CD8-positive, alpha-beta memory T cell (primary cell): ENCODE data around the gene PHF1. TPM values are rescaled to one million over a fixed set of nuclear protein-coding genes. Genes with fewer than 3 reads are reported as not detected.
"Not testable (repeated sequence)": the region's sequence is repeated elsewhere in the genome, so short reads cannot be mapped to it uniquely, and the experiment has no call there.

ENCODE experiments used
- CTCF ChIA-PET: fragments of 350-600 bp; sonication (Branson Sonifier 250); formaldehyde crosslinking; loops from one replicate; lab custom pipeline; 2021; ENCODE audit warnings: antibody characterized with exemption; lab: Charles Lee
- POLR2A ChIA-PET: fragments of 350-600 bp; sonication (Branson Sonifier 250); formaldehyde crosslinking; loops from one replicate; lab custom pipeline; 2021; ENCODE audit warnings: antibody characterized with exemption; lab: Charles Lee
- DNase-seq, 5 donors: peaks; one replicate each; pipeline versions ENCODE4 v3.0.0 to v3.0.0-alpha.2; 2020 to 2022; ENCODE audit warnings: mixed read lengths in 1 of 5
- H3K27ac ChIP-seq: one replicate; pipeline ENCODE4 v1.7.0; 2013; ENCODE audit warnings: low read depth, mild to moderate bottlenecking, low read length, moderate library complexity
- H3K27me3 ChIP-seq: 2 replicates; pipeline ENCODE4 v1.7.0; 2013; ENCODE audit warnings: low read length, mild to moderate bottlenecking; ENCODE audit not compliant: insufficient read depth, poor library complexity, severe bottlenecking
- H3K36me3 ChIP-seq: 2 replicates; pipeline ENCODE4 v1.7.0; 2013; ENCODE audit warnings: mild to moderate bottlenecking, low read length, moderate library complexity; ENCODE audit not compliant: insufficient read depth
- H3K4me1 ChIP-seq: 2 replicates; pipeline ENCODE4 v1.7.0; 2013; ENCODE audit warnings: mild to moderate bottlenecking, low read length, moderate library complexity; ENCODE audit not compliant: insufficient read depth
- H3K4me3 ChIP-seq: 2 replicates; pipeline ENCODE4 v1.7.0; 2013; ENCODE audit warnings: mild to moderate bottlenecking, low read length
- H3K9me3 ChIP-seq: 2 replicates; pipeline ENCODE4 v1.7.0; 2013; ENCODE audit warnings: mild to moderate bottlenecking, low read length
- H3K27ac Mint-ChIP-seq, 8 donors: one replicate each; pipeline ENCODE4 v1.8.0; 2020 to 2021; ENCODE audit warnings: mixed read lengths in 8 of 8, mild to moderate bottlenecking in 6 of 8, inconsistent platforms in 3 of 8, moderate library complexity in 3 of 8
- H3K27me3 Mint-ChIP-seq, 2 donors: one replicate each; pipeline ENCODE4 v1.8.0; 2020 to 2021; ENCODE audit warnings: mixed read lengths in 2 of 2, mild to moderate bottlenecking in 1 of 2, moderate library complexity in 1 of 2
- H3K36me3 Mint-ChIP-seq, 3 donors: one replicate each; pipeline ENCODE4 v1.8.0; 2020 to 2021; ENCODE audit warnings: mixed read lengths in 3 of 3, inconsistent platforms in 1 of 3, mild to moderate bottlenecking in 1 of 3
- H3K4me1 Mint-ChIP-seq, 3 donors: one replicate each; pipeline ENCODE4 v1.8.0; 2020 to 2021; ENCODE audit warnings: mixed read lengths in 3 of 3, inconsistent platforms in 1 of 3, mild to moderate bottlenecking in 1 of 3
- H3K4me3 Mint-ChIP-seq, 7 donors: one replicate each; pipeline ENCODE4 v1.8.0; 2020 to 2021; ENCODE audit warnings: mixed read lengths in 7 of 7, mild to moderate bottlenecking in 6 of 7, moderate library complexity in 4 of 7, inconsistent platforms in 2 of 7
- H3K9me3 Mint-ChIP-seq, 5 donors: one replicate each; pipeline ENCODE4 v1.8.0; 2020 to 2022; ENCODE audit warnings: mixed read lengths in 5 of 5, mild to moderate bottlenecking in 3 of 5, moderate library complexity in 2 of 5, inconsistent platforms in 1 of 5
- polyA plus RNA-seq: library from polyadenylated mRNA; unstranded; fragments of 300-500 nt; fragmentation: Illumina TruSeq; gene quantifications from one replicate; pipeline ENCODE4 v1.2.3, GENCODE V29; 2021
- total RNA-seq, 2 experiments: library from RNA; stranded (reverse); gene quantifications; one replicate each; pipeline ENCODE4 v1.2.3, GENCODE V29; 2021

PHF1 gene
- total RNA-seq, result 10 to 100 TPM; 38.5 to 43.3 TPM
- 76.5 TPM for polyA plus RNA-seq

DNA sequence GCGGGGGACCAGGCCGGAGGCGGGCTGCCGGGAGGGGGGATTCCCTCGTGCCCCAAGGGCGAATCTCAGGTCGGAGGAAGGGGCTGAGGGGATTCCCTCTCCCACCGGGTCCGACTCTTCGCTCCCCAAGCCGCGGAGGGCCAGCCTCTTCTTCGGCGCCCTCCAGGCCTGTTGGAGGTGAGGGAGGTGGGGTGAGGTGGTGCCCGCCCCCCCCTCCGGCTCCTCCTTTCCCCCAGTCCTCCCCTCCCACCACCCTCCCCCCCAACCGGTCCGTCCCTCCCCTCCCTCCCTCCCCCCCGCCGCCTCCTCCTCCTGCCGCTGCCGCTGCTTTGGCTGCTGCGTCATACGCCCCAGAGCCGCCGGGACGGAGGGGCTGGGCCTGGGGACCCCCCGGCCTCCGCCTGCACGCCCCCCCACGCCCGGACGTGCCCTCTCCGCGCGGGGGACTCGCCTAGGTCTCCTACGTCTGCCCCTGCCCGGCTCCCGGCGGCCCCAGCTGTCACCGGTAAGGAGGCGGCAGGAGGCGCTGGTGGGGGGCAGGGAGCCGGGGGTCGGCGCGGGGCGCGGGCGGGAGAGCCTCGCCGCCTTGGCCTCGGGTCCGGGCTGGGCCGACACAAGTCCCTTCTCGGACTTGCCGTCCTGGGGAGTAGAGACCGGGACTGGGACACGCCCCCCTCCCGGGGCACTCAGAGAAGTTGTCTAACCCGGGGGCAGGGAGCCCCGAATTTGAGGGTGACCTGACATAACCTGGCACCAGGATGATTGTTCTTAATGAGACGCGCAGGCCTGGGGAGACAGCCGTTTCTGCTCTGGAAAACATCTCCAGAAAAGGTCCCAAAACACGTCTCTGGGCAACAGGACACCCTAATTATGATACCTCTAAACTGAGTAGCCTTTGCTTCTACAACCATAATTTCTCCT lies at the start of gene PHF1:
TSS of gene PHF1 (plus strand) at position 304 of the 921 bp plus-strand sequence. CDS start 1,250 bp downstream, outside the sequence.
- peaks cover 0 to 2% (median 0%) of the 10 kb centered on the region in 5 donors for H3K9me3 Mint-ChIP-seq
- DNase-seq, result peak in 3 of 5 donors; percentile 81 to 90 (median 88)
- H3K4me1 Mint-ChIP-seq, result peaks cover 46 to 56% (median 52%) of the 10 kb centered on the region in 3 donors
- peak within 1 kb of the TSS; percentile 94 to 100 (median 98) for H3K27ac Mint-ChIP-seq
- Histone ChIP-seq H3K27me3 (no peaks in the 10 kb centered on the region), H3K9me3 (no peaks in the 10 kb centered on the region), H3K4me3 (peak within 1 kb of the TSS; percentile 95), H3K4me1 (peaks cover 47% of the 10 kb centered on the region), H3K36me3 (peaks cover 30% of the 10 kb centered on the region), H3K27ac (peak within 1 kb of the TSS; percentile 95)
- ChIA-PET CTCF (interaction anchor here (1.1 to 3.6 kb wide), 4 partner anchors 14 to 134 kb away, joined by 3 to 10 read pairs (median 3); partner anchors contain the start of gene B3GALT4), POLR2A (interaction anchor here (0.5 to 3.2 kb wide), 11 partner anchors 8 to 439 kb away, joined by 3 to 13 read pairs (median 5); partner anchors contain the start of genes B3GALT4 and ZBTB9)
- H3K27me3 Mint-ChIP-seq, result no peaks in the 10 kb centered on the region
- H3K4me3 Mint-ChIP-seq, result peak within 1 kb of the TSS; percentile 85 to 94 (median 91)
- H3K36me3 Mint-ChIP-seq, result peaks cover 5 to 45% (median 6%) of the 10 kb centered on the region in 3 donors

DNA sequence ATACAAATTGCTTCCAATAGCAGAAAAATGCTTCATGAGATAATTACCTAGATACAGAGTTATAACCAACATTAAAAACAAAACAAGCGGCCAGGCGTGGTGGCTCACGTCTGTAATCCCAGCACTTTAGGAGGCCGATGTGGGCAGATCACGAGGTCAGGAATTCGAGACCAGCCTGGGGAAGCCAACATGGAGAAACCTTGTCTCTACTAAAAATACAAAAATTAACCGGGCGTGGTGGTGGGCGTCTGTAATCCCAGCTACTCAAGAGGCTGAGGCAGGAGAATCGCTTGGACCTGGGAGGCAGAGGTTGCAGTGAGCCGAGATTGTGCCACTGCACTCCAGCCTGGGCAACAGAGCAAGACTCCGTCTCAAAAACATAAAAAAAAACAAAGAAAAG lies 47.3 kb upstream of the PHF1 start:
- H3K4me3 ChIP-seq, H3K36me3 Mint-ChIP-seq, DNase-seq, H3K27ac Mint-ChIP-seq, H3K4me1 ChIP-seq, H3K27me3 Mint-ChIP-seq, POLR2A ChIA-PET, H3K9me3 Mint-ChIP-seq, H3K9me3 ChIP-seq, H3K4me3 Mint-ChIP-seq, H3K4me1 Mint-ChIP-seq, H3K36me3 ChIP-seq, H3K27me3 ChIP-seq, H3K27ac ChIP-seq: not testable (repeated sequence)
- CTCF ChIA-PET, result interaction anchor here (1.0 kb wide), 1 partner anchor 11 kb away, joined by 3 read pairs; no protein-coding TSS in a partner anchor

DNA sequence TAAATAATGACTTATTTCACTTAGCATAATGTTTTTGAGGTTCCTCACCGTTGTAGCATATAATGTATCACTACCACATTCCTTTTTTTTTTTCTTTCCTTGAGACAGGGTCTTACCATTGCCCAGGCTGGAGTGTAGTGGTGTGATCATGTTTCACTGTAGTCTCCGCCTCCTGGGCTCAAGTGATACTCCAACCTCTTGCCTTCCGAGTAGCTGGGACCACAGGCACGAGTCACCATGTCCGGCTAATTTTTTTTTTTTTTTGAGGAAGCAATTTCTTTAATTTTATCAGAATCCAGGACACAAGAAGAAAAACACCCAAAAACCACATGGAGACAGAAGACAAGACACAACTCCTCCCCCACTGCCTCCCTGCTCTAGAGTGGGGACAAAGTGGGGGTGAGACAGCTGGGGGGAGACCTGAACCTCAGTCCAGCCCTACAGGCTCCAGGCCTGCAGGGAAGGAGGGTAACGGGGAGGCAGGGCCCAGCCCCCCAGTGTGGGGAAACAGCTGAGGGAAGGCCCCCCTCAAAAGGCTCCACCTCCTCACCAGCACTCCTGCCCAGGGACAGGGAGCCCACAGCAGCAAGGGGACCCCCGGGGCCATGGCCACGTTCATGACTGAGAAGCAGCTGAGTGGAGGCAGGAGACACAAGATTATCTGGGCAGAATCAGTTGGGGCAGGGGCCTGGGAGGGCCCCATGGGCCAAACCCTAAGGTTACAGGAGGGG lies 46.2 kb upstream of the PHF1 start:
- H3K27me3 ChIP-seq, H3K4me3 Mint-ChIP-seq, H3K9me3 ChIP-seq, POLR2A ChIA-PET, H3K4me1 Mint-ChIP-seq, H3K27me3 Mint-ChIP-seq, H3K4me3 ChIP-seq, H3K27ac Mint-ChIP-seq, H3K4me1 ChIP-seq, DNase-seq, H3K9me3 Mint-ChIP-seq, H3K36me3 Mint-ChIP-seq, H3K36me3 ChIP-seq: not testable (repeated sequence)
- peak overlapping the region; percentile 54 for H3K27ac ChIP-seq
- CTCF ChIA-PET, result interaction anchor here (1.0 kb wide), 2 partner anchors 10 to 53 kb away, joined by 3 read pairs; no protein-coding TSS in a partner anchor

DNA sequence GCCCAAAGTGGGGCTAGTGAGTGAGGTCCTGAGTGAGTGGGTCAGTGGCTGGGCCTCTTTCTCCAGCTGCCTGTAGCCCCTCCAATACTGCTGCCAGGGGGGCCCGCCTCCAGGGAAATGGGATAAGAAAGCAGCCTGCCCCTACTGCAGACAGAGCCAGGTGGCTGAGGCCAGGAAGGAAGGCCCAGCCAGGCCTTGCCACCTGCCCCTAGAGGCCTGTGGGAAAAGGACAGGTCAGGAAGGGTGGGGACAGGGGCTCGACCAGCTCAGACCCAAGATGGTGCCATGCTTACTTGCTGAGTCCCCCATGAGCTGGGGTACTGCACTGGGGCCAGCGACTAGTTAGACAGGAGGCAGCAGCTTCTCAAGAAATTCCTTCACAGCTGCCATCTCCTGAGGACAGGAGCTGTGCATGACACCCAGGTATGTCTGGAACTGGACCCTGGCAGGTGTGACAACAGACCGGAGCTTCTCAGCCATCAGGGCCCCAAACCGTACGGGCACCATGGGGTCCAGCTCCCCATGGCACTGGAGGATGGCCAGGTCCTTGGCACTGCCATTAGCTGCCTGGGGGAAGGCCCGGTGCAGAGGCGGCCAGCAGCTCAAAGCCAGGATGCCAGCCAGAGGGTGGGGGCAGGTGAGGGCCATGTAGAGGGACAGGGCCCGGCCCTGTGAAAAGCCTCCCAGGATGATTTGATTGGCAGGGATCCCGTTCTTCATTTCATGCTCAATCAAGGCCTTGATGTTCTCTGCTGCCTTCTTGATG lies 45.4 kb upstream of the PHF1 start:
- DNase-seq, POLR2A ChIA-PET, H3K4me1 Mint-ChIP-seq, H3K27ac Mint-ChIP-seq, H3K4me3 Mint-ChIP-seq, H3K27me3 Mint-ChIP-seq, H3K4me1 ChIP-seq, H3K36me3 Mint-ChIP-seq, H3K4me3 ChIP-seq, H3K9me3 Mint-ChIP-seq, CTCF ChIA-PET, H3K27me3 ChIP-seq, H3K36me3 ChIP-seq, H3K9me3 ChIP-seq: not testable (repeated sequence)
- peak overlapping the region; percentile 54 for H3K27ac ChIP-seq

DNA sequence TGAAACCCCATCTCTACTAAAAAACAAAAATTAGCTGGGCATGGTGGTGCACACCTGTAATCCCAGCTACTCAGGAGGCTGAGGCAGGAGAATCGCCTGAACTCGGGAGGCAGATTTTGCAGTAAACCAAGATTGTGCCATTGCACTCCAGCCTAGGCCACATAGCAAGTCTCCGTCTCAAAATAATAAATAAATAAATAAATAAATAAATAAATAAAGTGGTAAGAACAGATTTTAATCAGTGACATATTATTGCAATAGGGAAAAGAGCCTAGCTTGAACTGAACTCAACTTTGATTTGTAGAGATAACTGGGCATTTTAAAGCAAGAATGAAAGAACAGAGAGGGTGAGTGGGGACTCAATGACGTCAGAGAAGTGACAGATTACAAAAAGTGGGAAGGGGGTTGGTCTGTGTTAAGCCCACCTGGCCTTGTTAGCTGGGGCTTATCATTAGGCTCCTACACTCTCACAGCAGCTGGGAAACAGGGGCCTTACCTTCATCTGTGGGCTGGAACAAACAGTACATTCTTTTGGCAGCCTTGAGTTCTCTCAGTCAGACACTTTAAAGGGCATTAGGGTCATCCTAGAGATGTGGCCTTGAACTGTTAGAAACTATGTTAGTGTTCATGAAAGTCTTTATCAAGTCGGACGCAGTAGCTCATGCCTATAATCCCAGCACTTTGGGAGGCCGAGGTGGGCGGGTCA lies 43.7 kb upstream of the PHF1 start:
- H3K4me1 ChIP-seq, result no peaks in the 10 kb centered on the region
- H3K4me1 Mint-ChIP-seq, result no peaks in the 10 kb centered on the region
- H3K27me3 ChIP-seq, result no peaks in the 10 kb centered on the region
- H3K36me3 Mint-ChIP-seq, result no peaks in the 10 kb centered on the region
- H3K9me3 Mint-ChIP-seq, result no peaks in the 10 kb centered on the region
- peaks cover 0 to 1% of the 10 kb centered on the region in 2 donors for H3K27me3 Mint-ChIP-seq
- no peak overlapping the region for H3K4me3 ChIP-seq
- ChIA-PET POLR2A (interaction anchor here (0.7 kb wide), 1 partner anchor 14 kb away, joined by 11 read pairs; no protein-coding TSS in a partner anchor), CTCF (no interaction called here)
- H3K27ac Mint-ChIP-seq, result peak overlapping the region in 1 of 8 donors; percentile 4
- H3K9me3 ChIP-seq, result no peaks in the 10 kb centered on the region
- no peaks in the 10 kb centered on the region for H3K36me3 ChIP-seq
- no peak overlapping the region for H3K4me3 Mint-ChIP-seq
- no peak for DNase-seq
- H3K27ac ChIP-seq, result no peak overlapping the region

DNA sequence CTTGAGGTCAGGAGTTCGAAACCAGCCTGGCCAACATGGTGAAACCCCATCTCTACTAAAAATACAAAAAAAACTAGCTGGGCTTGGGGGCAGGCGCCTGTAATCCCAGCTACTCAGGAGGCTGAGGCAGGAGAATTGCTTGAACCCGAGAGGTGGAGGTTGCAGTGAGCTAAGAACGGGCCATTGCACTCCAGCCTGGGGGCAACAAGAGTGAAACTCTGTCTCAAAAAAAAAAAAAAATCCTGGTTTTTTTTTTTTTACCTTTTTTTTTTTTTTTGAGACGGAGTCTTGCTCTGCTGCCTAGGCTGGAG lies 43.1 kb upstream of the PHF1 start:
- H3K4me1 Mint-ChIP-seq, H3K27me3 Mint-ChIP-seq, H3K9me3 ChIP-seq, CTCF ChIA-PET, H3K36me3 Mint-ChIP-seq, H3K27me3 ChIP-seq, H3K27ac ChIP-seq, H3K27ac Mint-ChIP-seq, H3K4me1 ChIP-seq, DNase-seq, H3K36me3 ChIP-seq, H3K9me3 Mint-ChIP-seq, H3K4me3 ChIP-seq, H3K4me3 Mint-ChIP-seq: not testable (repeated sequence)
- POLR2A ChIA-PET, result interaction anchor here (0.7 kb wide), 1 partner anchor 14 kb away, joined by 11 read pairs; no protein-coding TSS in a partner anchor

DNA sequence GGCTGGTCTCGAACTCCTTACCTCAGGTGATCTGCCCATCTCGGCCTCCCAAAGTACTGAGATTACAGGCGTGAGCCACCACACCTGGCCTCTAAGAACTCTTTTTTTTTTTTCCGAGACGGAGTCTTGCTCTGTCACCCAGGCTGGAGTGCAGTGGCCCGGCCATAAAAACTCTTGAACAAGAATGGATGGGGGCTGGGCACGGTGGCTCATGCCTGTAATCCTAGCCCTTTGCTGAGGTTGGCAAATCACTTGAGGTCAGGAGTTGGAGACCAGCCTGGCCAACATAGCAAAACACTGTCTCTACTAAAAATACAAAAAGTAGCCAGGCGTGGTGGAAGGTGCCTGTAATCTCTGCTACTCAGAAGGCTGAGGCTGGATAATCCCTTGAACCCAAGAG lies 38.9 kb upstream of the PHF1 start:
- Mint-ChIP-seq H3K4me1 (peaks cover 22 to 37% (median 31%) of the 10 kb centered on the region in 3 donors), H3K27ac (peak overlapping the region in 1 of 8 donors; percentile 12)
- H3K9me3 Mint-ChIP-seq, POLR2A ChIA-PET, DNase-seq, H3K36me3 Mint-ChIP-seq, H3K36me3 ChIP-seq, H3K4me3 ChIP-seq, H3K27me3 ChIP-seq, H3K9me3 ChIP-seq, H3K4me3 Mint-ChIP-seq, H3K27me3 Mint-ChIP-seq, H3K27ac ChIP-seq: not testable (repeated sequence)
- CTCF ChIA-PET, result interaction anchor here (1.2 kb wide), 1 partner anchor 10 kb away, joined by 3 read pairs; no protein-coding TSS in a partner anchor
- H3K4me1 ChIP-seq, result peaks cover 13% of the 10 kb centered on the region
